ENCODE data around the gene SLAMF9. TPM values are rescaled to one million over a fixed set of nuclear protein-coding genes. Genes with fewer than 3 reads are reported as not detected.
A peak's percentile ranks its signal among the peaks of the same experiment; 100 is the strongest.
"Not testable (repeated sequence)": the region's sequence is repeated elsewhere in the genome, so short reads cannot be mapped to it uniquely, and the experiment has no call there.

The SLAMF9 gene
- total RNA-seq, 1 donor from 2014 or later: not detected

DNA sequence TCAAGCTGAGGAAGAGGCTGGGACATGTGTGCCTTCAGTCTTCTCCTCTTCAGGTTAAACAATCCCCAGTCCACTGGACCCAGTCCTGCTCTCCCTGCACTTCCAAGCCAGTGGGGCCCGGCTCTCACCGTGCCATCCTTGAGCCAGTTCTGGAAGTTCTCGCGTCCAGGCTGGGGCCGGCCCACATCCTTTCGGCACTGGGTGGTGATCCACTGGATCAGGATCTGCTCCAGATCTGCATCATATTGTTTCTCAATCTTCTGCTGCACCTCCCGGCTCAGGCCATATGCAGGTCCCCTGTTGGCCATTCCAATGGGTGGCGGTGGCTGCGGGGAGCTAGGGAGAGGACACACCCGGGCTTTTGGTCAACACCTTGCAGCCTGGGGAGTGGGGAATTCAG, 33.8 kb downstream of the SLAMF9 start:
- DNase-seq: no peak

DNA sequence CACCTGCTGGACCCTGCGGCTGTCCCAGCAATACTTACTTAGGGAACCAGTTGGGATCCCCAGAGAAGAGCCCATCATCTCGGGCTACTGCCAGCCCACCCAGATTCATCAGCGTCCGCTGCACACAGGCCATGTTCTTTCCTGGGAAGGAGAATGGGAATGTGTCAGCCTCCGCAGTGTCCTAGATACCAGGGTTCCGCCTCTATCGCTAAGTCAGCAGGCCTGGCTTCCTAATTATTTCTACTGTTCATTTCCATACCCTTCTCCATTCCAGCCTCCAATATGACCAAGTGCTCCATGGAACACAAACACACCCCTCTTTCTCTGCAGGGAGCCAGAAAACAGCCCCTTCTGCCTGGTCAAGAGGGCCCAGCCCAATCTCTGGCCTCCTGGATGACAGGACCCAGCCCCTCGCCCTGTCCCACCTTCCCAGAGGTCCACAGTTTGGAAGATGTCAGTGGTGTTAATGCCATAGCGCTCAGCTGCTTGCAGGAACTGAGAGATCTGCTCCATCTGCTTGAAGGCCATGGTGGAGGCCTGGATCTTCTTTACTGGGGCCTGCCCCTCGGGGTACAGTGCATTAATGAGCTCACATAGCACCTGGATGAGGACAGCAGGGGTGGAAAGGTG, 34.7 kb downstream of the SLAMF9 start:
- no peak for DNase-seq

DNA sequence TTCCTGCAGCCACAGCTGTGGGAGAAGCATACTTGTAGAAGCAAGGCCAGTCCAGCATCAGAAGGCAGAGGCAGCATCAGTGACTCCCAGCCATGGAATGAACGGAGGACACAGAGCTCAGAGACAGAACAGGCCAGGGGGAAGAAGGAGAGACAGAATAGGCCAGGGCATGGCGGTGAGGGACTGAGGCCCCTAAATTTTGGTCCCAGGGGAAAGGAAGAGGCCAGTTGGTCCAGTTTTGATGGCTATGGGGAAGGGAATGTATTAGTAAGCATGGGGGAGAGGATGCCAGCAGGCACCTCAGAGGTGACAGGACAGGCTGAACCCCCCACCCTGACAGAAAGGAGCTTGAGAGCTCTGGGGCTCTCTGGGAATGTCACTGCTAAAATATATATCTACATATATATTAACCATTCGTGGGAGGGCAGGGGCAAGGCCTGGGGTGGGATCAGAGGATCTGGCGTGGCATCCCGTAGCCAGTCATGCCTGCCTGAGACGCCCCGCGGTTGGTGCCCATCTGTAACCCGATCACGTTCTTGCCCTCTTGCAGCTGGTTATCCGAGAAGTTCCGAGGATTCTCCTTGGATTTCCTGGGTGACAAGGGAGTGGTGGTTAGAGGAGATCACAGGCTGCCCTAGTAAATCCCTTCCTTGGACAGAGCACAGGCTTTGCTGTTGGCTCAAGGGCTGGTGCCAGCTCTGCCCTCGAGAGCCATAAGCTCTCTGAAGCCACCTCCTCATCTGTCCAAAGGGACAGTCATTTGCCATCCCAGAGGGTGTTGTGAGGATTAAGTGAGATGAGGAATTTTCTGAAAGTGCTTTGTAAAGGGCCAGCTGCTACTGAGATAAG, 35.5 kb downstream of the SLAMF9 start:
- DNase-seq: no peak

DNA sequence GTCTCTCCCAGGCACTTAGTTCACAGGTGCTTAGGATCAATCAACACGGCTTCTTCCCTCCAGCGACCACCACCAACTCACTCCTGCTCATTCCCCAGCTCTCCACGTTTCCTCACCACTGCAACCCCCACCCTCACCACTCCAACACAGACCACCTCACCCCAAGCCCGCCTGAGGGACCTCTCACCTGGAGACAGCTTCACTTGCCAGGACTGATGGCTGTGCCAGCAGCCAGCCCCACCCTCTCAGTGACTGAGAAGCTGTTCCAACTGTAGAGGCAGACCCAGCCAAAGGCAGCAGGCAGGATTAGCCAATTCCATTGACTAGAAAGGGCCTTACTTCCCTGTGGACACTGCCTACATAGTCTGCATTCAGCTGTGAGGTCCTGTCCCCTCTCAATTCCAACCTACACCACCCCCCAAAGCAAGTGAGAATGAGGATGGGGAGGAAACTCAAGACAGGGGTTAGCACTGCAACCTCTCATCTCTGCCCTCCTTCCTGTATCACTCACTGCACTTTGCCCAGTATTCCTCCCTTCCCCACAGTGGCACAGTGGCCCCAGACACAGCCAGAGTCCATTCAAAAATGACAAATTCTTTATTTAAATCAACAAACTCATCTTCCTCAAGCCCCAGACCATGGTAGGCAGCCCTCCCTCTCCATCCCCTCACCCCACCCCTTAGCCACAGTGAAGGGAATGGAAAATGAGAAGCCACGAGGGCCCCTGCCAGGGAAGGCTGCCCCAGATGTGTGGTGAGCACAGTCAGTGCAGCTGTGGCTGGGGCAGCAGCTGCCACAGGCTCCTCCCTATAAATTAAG, 36.3 kb downstream of the SLAMF9 start:
- DNase-seq: no peak

DNA sequence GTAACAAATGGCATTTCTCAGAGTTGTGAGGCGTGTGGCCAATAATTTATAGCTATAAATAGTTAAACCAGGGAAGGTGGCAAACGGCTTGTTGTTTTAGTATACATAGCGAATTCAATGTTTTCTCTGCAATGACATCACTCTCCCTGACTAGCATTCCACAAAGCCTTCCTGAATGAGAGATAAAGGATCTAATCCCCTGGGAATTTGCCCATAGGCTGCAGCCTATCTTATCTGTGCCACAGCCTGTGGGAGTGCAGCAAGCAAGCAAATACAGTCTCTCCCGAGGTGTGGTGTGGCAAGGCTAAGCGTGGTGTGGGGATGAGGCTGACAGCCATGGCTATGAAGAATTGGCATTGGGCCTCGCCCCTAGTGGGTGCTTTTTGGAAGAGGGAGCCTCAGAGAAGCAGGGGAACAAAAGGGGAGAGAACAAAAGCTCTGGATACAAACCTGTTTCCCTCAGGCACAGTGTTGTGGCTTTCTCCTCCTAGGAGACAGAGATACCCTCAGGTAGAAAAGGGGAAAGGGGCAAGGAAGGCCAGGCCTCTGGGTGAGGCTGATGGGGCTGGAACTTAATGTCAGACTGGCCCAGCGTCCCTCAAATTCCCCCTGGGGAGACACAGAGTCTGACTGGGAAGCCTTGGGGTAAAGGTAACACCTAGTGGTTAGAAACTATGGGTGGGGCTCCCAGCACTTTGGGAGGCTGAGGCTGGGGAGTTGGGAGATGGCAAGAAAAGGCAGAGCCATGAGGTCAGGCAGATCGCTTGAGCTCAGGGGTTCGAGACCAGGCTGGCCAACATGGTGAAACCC, 37.6 kb downstream of the SLAMF9 start:
- peak; percentile 71 for DNase-seq

DNA sequence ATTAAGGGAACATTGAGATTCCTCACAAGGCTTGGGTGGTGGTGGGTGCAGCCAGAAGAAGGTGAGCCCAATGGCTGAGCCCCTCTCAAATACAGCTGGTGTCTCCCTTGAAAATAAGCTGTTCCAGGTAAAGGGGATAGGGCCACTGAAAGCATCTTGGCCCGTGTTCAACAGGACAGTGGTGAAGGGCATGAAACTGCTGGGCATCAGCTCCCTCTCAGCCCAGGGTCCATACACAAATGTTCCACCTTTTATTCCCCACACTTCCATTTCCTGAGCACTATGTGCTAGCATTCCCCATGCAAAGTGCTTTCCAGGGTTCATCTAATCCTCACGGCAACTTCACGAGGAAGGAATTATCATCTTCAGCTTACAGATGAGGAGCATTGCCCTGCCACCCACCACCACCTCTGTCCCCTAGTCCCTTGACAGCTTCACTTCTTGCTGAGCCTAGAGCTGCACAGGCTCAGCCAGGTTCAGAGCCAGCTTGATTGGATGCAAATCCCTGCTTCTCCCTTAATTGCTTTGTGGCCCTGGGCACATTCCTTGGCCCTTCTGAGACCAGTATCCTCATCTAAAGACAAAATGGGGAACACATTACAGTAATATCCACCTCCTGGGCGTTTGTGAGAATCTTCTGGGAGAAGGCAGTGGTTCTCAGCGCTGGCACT, 38.3 kb downstream of the SLAMF9 start:
- no peak for DNase-seq

DNA sequence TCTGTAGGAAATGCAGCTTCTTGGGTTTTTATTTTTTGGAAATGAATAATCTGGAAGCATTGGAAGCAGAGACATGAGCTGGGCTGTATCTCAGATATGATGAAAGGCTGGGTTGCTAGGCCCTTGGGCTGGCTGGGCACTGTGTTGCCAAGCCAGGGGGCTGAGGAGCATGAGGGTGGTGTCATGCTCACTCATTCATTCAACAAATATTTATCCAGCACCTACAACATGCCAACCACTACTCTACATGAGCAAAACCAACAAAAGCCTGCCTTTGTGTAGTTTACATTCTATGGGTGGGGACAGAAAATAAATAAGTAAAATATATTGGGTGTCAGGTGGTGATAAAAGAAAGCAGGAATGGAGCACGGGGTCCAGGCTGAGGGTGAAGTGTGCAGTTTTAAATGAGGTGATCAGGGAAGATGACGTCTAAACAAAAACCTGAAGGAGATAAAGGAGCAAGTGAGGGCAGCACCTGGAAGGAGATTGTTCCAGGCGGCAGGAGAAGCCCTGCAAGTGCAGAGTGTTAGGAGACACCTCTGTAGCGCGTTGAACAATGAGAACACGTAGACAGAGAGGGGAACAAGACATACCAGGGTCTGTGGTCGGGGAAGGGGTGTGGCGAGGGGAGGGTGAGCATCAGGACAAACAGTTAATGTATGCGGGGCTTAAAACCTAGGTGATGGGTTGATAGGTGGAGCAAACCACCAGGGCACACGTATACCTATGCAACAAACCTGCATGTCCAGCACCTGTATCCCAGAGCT, 39.6 kb downstream of the SLAMF9 start:
- no peak for DNase-seq

DNA sequence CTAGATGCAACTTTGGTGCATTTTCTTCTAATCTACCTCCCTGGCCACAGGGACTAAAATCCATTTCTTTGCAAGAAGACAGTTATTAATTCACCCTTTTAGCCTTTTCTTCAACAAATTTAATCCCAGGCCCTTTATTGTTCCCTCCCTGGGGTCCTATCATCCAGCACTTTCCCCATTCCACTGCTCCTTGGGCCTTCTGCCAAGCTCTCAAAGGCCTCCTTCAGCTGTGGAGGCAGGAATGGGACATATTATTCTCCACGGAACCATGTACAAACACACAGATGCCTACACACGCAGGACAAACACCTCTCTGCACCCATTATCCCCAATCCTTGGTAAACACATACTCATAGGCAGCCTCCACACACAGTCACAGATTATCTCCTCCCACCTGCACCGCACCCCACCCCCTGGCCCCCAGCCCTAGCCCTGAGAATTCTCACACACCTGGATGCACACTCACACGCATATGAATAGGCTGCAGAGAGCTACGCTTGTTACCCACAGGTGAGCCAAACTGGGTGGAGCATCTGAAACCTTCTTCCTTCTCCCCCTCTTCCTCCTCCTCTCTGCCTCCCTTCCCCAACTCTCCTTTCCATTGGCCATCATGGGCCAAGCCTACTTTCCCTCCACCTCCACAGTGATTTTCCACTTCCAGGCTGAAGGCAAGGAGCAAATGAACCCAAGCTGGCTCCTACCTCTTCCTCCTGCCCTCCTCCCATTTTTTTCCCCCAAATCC, 40.4 kb downstream of the SLAMF9 start:
- no peak for DNase-seq

DNA sequence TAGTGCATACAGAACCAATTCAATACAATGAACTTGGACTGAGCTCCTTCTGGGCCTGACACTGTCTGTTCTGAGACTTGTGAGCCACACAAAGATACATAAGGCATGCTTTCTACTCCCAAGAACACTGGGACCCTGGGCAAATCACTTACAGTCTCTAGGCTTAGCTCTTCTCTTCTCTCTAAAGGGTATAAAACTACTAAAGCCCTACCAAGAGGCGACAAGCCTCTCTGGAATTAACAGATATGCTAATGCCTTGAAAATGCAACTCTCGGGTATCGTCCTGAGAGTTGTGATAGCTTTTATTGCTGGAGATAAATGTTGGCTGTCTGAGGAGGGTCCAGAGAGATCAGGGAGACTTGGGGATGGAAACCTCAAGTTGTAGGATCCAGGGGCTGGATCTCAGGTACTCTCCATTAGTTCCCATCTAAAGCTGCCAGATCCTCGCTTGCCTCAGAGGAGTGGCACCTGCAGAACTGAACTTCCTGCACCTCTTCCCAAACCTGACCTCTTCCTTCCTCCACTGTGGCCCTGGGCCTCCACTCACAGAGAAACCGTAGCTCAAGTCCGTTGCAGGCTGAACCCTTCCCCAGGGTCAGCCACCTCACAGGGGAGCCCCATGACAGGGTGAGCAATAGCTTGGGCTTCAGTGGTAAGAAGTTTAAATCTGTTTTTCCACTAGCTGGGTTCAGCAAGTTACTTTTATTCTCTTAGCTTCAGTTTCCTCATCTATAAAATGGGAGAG, 42.5 kb downstream of the SLAMF9 start:
- DNase-seq: peak; percentile 34

DNA sequence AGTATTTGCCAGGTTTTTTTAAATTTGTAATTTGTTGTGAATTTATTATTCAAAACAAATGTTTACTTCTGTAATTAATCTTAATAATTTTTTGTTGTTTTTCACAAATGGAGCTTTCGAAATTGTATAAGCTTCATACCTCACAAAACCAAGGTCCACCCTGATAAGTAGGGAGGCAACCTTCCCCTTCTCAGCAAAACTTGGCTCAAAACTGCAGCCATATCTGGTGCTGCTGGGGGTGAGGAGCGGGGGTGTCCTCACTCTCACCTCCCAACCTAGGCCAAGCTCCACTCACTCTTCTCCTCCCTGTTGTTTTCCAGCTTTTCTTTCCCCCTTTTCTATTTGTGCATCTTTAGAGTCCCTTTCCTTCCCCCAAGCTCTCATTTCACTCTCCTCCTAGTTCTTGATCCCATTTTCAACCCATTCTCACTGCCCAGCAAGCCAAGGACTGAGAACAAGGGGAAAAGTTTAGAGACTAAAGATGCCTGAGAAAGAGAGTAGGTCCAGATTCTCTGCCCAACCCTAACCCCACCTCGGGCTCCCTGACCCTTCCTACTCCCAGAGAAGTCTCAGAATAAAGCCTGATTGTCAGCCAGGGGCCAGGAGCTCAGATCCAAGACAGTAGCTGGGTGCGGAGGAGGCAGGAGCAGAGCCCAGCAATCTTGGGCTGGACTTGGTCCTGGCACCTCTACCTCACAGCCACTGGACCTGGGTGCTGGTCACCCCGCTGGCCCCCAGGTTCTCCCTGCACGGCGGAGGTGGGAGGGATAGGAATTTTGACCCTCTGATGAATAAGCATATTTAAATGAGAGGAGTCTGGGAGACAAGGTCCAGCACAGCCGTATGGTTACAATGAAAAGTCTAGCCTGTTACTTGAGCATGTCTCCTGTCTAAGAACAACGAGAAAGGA, 45.8 kb downstream of the SLAMF9 start:
- DNase-seq: no peak

DNA sequence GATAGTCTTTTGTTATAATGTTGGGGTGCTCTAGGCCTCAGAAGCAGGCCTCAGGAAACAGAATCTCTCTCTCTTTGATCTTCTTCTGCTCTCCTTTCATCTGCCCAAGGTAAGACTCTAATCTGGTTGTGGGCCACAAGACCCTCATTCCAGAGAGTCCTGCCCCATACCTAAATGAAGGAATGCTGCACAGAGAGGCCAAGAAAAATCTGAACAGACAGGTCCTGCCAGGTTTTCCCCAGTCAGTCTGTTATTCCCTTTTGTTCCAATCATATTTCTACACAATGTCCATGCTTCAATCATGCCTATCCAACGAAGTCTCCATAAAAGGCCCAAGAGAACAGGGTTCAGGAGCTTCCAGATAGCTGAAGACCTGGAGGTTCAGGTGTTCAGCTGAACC, 47.1 kb downstream of the SLAMF9 start:
- no peak for DNase-seq

DNA sequence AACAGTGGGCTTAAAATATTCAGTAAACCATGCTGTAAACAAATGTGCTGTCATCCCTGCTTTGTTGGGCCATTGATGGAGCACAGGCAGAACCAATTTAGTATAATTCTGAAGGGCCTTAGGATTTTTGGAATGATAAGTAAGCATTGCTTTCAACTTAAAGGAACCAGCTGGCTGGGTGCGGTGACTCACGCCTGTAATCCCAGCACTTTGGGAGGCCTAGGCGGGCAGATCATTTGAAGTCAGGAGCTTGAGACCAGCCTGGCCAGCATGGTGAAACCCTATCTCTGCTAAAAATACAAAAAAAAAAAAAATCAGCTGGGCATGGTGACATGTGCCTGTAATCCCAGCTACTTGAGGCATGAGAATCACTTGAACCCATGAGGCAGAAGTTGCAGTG, 50.0 kb downstream of the SLAMF9 start:
- DNase-seq: not testable (repeated sequence)

DNA sequence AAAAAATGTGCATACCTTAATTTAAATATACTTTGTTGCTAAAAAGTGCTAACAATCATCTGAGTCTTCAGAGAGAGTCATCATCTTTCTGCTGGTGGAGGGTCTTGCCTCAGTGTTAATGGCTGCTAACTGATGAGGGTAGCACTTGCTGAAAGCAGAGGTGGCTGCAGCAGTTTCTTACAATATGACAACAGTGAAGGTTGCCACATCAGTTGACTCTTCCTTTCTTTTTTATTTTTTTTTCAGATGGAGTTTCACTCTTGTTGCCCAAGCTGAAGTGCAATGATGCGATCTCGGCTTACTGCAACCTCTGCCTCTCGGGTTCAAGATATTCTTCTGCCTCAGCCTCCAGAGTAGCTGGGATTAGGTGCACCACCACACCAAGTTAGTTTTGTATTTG, 51.5 kb downstream of the SLAMF9 start:
- DNase-seq: no peak

Other genes with a start within 250 kb of the SLAMF9 start
- gene CRP, start 239.6 kb downstream of the SLAMF9 start, total RNA-seq: not detected in 2 replicates
- gene DUSP23, start 173.3 kb downstream of the SLAMF9 start, total RNA-seq: 29.0 and 47.6 TPM in 2 replicates
- not detected in 2 replicates for gene FCRL6, start 151.9 kb downstream of the SLAMF9 start, total RNA-seq
- not detected in 2 replicates for gene SLAMF8, start 127.4 kb downstream of the SLAMF9 start, total RNA-seq
- 0.09 TPM in 1 of 2 replicates, not detected in the other for gene VSIG8, start 91.6 kb downstream of the SLAMF9 start, total RNA-seq
- gene CFAP45, start 54.1 kb downstream of the SLAMF9 start, total RNA-seq: 0.17 and 0.19 TPM in 2 replicates
- gene TAGLN2, start 28.7 kb downstream of the SLAMF9 start, total RNA-seq: 276 and 348 TPM in 2 replicates
- not detected in 2 replicates for gene IGSF9, start 8.6 kb downstream of the SLAMF9 start, total RNA-seq
- 2.6 and 3.5 TPM in 2 replicates for gene PIGM, start 77.8 kb upstream of the SLAMF9 start, total RNA-seq
- not detected in 2 replicates for gene KCNJ10, start 115.9 kb upstream of the SLAMF9 start, total RNA-seq
- not detected in 2 replicates for gene KCNJ9, start 127.3 kb upstream of the SLAMF9 start, total RNA-seq
- 13.4 and 16.6 TPM in 2 replicates for gene IGSF8, start 144.4 kb upstream of the SLAMF9 start, total RNA-seq
- gene ATP1A2, start 161.5 kb upstream of the SLAMF9 start, total RNA-seq: not detected in 2 replicates
- not detected in 2 replicates for gene ATP1A4, start 197.4 kb upstream of the SLAMF9 start, total RNA-seq
- not detected in 2 replicates for gene CASQ1, start 236.3 kb upstream of the SLAMF9 start, total RNA-seq